Measurements from ENCODE around the gene ST6GALNAC5.

DNA sequence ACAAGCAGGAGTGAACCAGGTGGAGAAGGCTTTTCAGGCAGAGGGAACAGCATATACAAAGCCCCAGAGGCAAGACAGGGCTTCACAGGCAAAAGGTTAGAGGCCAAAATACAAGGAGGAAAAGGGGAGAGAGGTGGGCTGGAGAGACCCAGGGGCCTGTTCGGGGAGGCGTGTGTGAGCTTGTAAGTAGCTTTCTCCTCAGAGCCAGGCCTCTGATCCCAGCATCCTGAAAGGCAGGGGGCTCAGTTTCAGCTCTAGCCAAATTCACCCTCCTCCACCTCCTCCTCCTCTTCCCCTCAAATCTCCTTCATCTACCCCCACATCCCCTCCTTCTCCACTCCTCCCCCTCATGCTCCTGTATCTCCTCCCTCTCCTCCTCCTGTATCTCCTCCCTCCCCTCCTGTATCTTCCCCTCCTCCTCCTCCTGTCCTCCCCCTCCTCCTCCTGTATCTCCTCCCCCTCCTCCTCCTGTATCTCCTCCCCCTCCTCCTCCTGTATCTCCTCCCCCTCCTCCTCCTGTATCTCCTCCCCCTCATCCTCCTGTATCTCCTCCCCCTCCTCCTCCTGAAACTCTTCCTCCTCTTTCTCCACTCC is 148.6 kb downstream of the ST6GALNAC5 start:
- TF ChIP-seq, protein P1, sequence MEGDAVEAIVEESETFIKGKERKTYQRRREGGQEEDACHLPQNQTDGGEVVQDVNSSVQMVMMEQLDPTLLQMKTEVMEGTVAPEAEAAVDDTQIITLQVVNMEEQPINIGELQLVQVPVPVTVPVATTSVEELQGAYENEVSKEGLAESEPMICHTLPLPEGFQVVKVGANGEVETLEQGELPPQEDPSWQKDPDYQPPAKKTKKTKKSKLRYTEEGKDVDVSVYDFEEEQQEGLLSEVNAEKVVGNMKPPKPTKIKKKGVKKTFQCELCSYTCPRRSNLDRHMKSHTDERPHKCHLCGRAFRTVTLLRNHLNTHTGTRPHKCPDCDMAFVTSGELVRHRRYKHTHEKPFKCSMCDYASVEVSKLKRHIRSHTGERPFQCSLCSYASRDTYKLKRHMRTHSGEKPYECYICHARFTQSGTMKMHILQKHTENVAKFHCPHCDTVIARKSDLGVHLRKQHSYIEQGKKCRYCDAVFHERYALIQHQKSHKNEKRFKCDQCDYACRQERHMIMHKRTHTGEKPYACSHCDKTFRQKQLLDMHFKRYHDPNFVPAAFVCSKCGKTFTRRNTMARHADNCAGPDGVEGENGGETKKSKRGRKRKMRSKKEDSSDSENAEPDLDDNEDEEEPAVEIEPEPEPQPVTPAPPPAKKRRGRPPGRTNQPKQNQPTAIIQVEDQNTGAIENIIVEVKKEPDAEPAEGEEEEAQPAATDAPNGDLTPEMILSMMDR (IDR thresholded peaks at IDR 0.05): no peak
- TF ChIP-seq POLR2AphosphoS5 (IDR thresholded peaks at IDR 0.05; ENCODE audit: low read depth, low read length): no peak
- no peak for TF ChIP-seq TCF7L2 (IDR thresholded peaks at IDR 0.05; ENCODE audit: low read depth, low read length)
- TF ChIP-seq, protein P2, sequence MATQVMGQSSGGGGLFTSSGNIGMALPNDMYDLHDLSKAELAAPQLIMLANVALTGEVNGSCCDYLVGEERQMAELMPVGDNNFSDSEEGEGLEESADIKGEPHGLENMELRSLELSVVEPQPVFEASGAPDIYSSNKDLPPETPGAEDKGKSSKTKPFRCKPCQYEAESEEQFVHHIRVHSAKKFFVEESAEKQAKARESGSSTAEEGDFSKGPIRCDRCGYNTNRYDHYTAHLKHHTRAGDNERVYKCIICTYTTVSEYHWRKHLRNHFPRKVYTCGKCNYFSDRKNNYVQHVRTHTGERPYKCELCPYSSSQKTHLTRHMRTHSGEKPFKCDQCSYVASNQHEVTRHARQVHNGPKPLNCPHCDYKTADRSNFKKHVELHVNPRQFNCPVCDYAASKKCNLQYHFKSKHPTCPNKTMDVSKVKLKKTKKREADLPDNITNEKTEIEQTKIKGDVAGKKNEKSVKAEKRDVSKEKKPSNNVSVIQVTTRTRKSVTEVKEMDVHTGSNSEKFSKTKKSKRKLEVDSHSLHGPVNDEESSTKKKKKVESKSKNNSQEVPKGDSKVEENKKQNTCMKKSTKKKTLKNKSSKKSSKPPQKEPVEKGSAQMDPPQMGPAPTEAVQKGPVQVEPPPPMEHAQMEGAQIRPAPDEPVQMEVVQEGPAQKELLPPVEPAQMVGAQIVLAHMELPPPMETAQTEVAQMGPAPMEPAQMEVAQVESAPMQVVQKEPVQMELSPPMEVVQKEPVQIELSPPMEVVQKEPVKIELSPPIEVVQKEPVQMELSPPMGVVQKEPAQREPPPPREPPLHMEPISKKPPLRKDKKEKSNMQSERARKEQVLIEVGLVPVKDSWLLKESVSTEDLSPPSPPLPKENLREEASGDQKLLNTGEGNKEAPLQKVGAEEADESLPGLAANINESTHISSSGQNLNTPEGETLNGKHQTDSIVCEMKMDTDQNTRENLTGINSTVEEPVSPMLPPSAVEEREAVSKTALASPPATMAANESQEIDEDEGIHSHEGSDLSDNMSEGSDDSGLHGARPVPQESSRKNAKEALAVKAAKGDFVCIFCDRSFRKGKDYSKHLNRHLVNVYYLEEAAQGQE (IDR thresholded peaks at IDR 0.05; ENCODE audit: insufficient read depth in 1 of 2, low read depth in 2 of 2, low read length in 1 of 2): no peak

Data from Panc1 (cell line).